HG03280 (cell line): ENCODE measurements around the gene HK1.
"Not testable (repeated sequence)": the region's sequence is repeated elsewhere in the genome, so short reads cannot be mapped to it uniquely, and the experiment has no call there.

ENCODE experiments used
- ATAC-seq: cut with Tn5 transposase; IDR thresholded peaks from one replicate; pipeline ENCODE4 v1.9.1; 2021; ENCODE audit warnings: mild to moderate bottlenecking, moderate library complexity; ENCODE audit not compliant: unreplicated experiment

HK1 gene

DNA sequence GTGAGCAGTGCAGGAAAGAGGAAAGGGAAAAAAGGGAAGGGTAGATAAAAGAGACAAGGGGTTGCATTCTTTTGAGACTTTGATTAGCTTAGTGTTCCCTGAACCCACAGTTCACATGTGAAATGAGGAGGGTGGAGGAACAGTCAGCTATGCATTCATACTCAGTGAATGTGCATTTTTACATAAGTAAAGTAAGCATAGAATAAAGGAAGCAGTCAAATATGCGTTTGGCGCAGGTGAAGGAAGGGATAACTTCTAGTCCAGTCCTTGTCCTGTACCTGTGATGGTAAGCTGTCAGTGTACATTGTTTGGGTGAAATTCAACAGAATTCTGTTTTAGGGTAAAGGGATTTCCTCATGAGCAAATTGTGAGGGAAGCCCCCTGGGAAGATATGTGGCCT lies 28.1 kb downstream of the HK1 start:
- no peak for ATAC-seq

DNA sequence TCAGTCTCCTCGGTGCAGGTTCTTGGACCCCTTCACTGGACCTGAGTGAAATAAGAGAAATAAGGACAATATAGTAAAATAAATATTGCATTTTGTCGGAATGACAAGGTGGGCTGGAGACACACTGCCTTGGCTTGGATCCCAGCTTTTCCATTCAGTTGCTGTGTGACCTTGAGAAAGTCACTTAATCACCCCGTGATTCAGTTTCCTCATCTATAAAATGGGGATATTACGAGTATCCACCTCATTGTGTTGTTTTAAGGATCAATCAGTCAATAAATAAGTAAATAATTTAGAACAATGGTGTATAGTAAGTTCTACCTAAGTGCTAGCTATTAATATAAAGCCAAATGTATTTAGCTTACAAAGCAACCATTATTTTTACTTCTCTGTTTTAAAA lies 29.1 kb downstream of the HK1 start:
- ATAC-seq: no peak

DNA sequence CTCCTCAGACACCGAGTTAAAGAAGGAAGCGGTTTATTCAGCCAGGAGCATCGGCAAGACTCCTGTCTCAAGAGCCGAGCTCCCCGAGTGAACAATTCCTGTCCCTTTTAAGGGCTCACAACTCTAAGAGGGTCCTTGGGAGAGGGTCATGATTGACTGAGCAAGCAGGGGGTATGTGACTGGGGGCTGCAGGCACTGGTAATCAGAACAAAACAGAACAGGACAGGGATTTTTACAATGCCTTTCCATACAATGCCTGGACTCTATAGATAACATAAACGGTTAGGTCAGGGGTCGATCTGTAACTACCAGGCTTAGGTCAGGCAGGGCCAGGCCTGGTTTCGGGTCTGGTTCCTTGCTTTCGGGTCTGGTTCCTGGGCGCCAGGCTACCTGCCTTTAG lies 30.0 kb downstream of the HK1 start:
- ATAC-seq: not testable (repeated sequence)

DNA sequence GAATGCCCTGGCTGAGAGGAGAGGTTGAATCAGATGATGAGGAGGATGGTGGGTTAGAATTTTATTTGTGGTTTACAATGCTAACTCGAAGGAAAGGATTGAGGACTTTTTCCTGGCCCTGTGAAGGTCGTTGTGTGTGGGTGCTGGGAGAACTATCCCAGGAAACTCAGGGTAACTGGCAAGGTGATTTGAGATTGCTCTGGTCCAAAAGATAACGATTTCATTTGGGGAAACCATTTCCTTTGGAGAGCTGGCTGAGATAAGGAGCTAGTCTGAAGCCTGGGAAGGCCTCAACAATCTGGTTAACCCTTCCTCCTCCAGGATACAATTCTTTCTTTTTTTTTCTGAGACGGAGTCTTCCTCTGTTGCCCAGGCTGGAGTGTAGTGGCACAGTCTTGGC lies 33.0 kb downstream of the HK1 start:
- no peak for ATAC-seq

DNA sequence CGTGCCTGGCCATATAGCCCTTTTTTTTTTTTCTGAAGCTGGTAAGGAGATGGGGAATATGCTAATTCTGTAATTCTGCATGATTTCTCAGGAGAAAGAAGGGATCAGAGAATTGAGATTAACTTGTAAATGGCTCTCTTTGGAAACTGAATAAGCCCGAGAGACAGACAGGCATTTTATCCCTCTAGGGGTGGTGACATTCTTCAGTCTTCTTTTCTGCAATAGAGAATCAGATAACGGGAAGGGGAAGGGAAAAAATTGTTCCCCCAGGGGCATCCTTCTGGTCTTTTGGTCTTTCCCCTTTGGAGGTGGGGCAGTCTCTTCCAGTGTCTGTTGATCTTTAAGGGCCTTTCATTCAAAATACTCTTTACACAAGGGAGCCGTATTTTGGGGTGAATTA lies 34.2 kb downstream of the HK1 start:
- no peak for ATAC-seq

DNA sequence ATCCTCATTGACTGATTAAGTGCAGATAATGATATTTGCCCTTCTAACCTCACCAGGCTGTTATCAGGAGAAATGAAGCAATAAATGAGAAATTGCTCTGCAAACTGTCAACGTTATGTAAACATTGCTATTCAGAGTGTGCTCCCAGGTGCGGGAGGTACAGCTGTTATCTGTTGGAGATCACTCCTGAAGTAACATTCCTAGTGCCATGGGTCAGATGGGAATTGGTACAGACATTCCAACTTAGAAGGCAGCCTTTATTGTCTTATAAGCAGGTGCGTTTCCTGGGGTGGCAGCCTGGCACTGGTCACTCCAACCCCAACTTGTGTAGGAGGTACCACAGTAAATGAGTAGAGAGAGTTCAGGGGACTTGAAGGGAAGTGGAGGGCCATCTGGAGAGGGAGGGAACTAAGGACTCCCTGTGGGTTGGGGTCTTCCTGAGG lies 36.8 kb downstream of the HK1 start:
- ATAC-seq: no peak

DNA sequence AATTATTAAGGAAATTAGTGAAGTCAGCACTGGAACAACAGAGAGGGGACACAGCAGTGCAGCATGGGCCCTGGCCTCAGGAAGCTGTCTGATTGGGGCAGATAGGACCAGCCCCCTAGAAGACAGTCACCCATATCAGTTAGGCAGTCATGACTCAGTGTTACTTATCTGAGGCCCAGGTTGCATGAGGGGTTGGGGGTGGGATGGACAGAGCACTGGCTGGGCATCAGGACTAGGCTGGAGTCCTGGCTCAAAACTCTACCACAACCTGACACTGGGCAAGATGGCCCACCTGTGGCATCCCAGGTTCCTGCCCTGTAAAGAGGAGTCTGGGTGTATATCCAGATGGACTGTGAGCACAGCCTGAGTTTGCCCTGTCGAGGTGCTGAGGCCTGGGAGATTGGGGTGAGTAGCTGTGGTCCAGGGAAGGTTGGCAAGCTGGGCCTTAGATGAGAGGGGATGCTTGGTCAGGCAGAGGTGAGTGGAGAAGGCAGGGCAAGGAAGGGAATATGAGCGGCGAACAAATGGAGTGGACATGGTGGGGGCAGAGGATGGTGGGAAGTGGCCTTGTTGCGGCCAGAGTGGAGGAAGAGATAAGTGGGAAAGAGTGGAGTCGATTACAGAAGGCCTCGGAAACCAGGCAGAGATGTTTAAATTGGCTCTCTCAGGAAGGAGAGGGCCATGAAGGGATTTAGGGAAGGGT lies 37.5 kb downstream of the HK1 start:
- no peak for ATAC-seq

DNA sequence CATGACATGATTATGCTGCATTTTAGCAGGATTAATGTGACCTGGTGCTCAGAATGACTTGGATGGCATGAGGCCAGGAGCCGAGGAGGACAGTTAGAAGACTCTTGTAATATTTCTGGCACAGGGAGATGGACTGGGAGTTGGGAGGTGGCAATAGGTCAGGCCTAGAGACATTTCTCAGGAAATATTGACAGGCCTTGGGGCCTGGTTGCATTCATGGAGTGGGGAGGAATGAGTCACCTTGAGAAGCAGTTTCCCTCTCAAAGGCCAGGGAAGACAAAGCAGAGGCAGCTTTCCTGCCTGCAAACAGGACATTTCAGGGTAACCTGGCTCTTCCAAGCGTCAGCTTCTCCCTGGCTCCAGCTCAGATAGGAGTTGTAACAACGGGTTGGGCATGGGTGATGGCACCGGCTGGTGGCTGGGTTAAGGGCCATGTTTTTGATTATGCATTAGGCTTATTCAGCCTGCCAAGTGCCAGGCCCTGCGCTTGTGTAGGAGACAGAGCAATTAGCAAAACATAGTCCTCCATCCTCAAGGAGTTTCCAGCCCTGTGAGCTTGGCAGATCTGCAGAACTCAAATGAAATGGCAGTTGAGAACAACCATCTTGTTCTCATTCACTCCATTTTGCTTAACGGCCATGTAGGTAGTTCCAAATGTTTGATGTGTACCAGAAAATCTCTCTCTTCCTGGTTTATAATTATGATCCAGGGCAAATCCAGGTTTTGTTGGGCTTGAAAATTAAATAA lies 38.2 kb downstream of the HK1 start:
- ATAC-seq: no peak

DNA sequence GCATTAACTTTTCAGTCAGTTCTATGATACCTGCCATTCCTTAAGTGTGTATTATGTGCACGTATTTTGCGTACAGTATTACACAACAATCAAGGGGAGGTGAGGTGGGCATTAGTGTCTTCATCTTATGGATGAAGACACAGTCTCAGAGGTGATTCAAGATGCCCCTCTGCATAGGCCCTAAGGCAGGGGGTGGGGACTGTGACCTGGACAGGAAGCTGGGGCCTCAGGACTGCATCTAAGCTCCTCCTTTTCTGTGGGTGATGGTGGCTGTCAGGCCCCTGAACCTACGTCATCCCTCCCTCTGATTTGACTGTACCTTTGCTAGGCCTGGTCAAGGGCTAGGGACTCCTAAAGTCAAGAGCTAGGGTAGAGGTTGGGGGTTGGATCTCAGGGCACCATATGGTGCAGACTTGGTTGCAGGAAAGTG lies 38.9 kb downstream of the HK1 start:
- peak; percentile 48 for ATAC-seq

DNA sequence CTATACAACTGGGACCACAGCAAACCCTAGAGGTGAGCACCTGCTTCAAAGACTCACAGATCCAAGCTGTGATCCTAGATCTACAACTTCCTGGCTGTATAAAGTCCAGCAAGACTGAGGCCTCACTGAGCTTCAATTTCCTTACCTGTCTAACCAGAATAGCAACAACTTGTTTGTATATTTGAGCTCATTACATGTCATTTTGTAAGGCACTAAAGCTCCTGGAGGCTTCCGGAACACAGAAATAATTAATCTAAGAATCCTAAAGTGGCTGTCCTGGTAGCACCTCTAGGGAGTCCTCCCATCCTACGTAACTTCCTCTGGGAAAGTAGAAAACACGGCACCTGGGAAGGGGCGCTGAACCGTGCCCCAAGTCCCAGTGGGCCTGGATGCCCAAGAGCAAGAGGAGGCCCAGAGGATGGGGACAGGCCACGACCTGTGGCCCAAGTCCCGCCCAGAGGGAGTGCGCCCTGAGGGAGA lies 39.4 kb downstream of the HK1 start:
- ATAC-seq: peak; percentile 30

DNA sequence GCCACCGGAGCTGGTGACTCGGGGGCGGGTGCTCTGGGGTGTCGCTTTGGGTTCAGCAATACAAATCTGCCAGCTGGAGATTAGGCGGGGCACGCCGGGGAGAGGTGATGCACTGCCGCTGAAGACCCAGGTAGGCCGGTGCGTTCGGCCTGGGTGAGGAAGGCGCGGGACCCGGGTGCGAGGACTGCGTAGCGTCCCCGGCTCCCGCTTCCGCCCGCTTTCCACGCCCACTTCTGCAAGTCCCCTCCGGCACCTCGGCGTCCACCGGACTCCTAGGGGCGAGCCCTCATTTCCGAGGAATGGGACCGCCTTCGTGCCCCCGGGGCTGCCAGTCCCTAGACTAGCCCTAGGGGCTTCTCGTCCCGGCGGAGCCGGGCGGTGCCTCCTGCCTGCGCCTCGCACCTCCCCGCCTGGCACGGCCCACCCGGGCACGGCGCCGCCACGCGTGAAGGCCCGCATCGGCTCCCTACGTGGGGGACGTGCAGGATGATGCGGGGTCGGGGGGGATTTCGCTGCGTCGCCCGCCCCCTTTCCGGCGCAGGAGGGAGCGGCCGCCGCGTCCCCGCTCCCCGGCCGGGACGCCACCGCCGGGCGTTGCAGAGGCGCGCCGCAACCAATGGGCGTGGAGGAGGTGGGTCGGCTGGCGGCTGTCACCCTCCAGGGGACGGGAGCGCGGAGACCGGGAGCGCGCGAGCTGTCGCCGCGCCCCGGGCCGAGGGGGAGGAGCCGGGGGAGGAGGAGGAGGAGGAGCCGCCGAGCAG lies 40.0 kb downstream of the HK1 start:
- peak; percentile 81 for ATAC-seq

DNA sequence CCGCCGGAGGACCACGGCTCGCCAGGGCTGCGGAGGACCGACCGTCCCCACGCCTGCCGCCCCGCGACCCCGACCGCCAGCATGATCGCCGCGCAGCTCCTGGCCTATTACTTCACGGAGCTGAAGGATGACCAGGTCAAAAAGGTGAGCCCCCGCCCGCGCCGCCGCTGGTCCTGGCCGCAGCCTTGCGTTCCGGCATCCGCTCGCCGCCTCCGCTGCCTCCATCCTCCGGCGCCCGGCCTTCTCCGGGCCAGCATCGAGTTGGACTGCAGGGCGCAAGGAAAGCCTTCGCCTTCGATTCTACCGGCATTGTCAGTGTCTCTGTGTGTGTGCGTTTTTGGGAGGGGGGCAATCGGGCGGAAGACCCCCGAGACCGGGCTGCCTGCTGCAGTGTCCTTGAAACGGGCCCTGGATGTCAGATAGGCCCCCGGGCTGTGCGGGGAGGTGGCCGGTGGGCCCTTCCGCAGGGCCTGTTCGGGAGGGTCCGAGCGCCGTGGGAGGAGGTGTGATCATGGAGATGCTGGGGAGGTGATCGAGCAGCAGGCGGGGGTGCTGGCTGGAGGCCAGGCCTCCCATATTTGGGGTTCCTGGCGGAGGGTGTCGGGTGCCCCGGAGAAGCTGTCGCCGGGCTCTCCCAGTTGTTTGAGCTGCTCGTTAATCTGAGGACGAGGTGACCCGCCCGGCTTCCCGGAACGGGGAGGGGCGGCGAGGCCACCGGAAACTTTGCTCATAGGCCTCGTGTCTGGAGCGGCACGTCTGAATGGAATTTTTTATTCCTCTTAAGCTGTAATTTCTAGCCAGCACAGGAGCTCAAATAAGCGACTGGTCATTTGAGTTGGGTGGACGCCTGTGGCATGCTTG lies 40.8 kb downstream of the HK1 start:
- peak; percentile 10 for ATAC-seq

DNA sequence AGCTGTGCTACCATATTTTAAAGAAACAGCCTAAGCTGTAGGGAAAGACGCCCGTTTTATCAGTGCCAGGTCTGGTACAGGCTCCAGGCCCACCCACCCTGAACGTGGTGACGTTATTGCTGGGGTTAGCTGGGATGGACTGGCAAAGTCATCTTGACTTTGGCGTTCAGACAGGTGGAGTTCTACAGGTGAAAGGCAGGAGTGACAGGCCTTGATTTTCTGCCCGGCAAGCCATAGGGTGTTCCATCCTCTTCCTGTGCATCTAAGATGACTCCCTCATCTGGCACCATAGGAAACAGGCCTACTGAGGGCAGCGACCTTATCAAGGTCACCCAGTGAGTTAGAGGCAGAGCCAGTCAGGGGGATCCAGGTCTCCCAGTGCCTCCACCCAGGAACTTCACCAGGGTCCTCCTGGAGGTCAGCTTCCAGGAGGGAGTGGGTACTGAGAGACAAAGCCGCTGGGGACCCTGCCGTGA lies 41.6 kb downstream of the HK1 start:
- ATAC-seq: no peak

DNA sequence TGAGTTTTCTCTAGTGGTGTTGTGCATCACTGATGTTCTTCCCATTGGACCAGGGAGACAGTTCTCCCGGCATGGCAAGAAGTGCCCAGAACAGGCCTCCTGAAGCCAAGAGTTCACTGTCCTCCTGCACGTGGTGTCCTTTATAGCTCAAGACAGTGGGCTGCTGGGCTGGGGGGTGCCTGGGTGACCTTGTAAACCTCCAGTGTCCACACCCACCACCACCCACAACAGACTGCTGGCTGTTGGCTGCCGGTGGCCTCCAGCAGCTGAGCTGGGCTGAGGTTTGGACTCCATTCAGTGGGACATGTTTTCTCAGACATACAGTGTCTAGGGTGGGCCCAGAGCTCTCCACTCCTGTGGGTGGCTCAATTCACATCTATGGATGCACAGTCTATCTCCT lies 42.2 kb downstream of the HK1 start:
- ATAC-seq: no peak

DNA sequence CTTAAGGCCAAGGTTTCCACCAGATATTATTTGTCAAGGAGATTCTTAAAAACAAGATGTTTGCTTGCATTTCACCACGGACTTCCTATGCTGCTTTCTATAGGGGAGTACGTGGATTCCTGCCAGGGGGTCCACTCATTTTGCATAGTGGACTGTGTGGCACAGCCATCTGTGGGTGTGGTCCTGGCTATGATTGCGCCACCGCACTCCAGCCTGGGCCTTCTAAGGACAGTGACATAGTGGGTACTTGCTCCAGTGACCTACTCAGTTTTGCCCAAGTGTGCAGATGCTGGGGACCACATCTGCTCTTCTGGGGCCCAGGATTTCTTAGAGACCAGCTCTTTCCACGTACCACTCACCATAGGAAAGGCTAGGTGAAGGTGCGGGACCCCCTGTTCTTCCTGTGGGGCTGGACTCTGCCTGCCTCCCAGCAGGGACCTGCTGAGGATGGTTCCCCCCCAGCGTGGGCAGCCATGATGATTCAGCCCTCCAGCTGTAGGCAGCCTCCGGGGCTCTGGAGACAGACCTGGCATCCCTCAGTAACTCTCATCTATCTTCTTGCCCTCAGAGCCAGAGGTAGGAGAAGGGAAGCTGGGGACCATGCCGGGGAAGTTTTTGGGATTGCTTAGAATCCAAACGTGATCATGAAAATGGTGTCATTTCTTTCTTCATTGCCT lies 42.9 kb downstream of the HK1 start:
- ATAC-seq: no peak

DNA sequence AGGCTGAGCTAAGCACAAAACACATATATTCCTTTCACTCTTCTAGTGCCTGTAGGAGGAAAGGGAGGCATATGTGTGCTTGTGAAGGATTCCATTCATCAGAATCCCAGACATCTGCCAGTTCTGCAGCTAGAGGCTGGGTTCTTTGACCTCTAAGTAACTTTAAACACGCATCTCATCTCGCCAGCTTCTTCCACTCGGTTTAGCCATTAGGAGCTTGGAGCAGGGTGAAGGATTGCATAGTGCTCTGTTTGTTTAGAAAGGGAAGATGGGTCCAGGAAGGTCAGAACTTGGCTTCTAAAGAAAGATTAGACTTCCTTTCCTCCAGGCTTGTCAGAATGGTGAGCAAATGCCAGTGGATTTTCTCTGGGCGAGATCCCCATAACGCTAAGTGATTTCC lies 43.6 kb downstream of the HK1 start:
- ATAC-seq: no peak

DNA sequence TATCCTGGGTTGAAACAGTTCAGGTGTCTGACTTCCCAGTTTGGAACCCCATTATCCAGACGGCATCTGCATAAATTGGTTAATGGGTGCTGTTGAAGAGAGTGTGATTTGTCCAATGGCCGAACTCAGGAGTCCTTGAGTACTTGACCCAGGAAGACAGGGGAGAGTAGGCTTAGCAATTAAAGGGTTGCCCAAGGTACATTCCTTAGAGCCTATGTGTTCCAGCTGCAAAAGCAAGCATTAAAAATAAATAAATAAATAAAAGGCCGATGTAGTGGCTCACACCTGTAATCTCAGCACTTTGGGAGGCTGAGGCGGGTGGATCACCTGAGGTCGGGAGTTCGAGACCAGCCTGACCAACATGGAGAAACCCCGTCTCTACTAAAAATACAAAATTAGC lies 44.0 kb downstream of the HK1 start:
- not testable (repeated sequence) for ATAC-seq

DNA sequence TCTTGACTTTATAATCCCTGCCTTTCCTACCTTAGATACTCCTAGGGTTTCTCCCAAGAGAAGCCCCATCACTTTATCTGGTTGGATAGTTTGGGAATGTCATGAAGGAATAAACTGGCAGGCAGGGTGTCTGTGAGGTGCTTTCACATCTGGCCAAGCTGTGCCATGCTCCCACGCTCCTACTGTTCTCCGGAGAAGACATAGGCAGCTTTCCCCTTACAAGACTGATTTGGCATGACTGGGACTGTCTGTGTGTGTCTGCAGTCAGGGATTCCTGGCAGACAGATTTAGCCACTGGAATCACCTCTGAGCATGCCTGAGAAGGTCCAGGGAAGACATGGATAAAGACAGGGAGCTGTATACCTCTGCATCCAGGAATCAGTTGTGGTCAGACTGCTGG lies 45.3 kb downstream of the HK1 start:
- ATAC-seq: no peak

DNA sequence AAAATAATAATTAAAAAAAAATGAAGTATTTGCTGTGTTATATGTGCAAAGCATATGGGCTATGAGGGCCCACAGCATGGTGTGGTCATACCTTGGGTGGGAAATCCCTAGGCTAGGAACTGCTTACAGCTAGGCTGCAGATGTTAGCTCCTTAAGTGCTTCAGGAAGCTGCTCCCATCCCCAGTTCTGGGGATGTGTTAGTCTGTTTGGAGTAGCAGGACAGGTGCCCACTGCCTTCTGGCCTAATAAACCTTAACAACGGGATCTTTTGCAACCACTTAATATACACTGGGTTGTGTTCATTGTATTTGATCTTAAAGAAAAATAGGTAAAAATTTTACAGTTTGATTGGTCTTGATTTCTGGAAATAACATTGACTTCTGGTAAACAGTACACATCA lies 46.3 kb downstream of the HK1 start:
- no peak for ATAC-seq
